Caco-2 (cell line): ENCODE data around the gene DIAPH3. TPM values are rescaled to one million over a fixed set of nuclear protein-coding genes. Genes with fewer than 3 reads are reported as not detected.

ENCODE experiments used
- BruUV-seq: library from RNA; stranded (reverse); fragments of 400-500 nt; replicated peaks from 2 replicates; lab custom pipeline; 2021; lab: Mats Ljungman, UMichigan
- CTCF ChIA-PET: fragments of 300-600 bp; sonication (Branson Sonifier 250); formaldehyde crosslinking; loops from one replicate; lab custom pipeline; 2022; ENCODE audit warnings: antibody characterized with exemption; lab: Charles Lee
- POLR2A ChIA-PET: fragments of 300-600 bp; sonication (Branson Sonifier 250); formaldehyde crosslinking; loops from one replicate; lab custom pipeline; 2022; ENCODE audit warnings: antibody characterized with exemption; lab: Charles Lee
- DNase-seq, 2 experiments: peaks; one replicate each; pipeline versions ENCODE4 v3.0.0 to v3.0.0-alpha.2; 2020 to 2022
- H3K27me3 ChIP-seq: replicated peaks from 2 replicates; pipeline ENCODE4 v1.6.0; 2011; ENCODE audit warnings: low read length; ENCODE audit not compliant: control insufficient read depth, insufficient read depth
- H3K36me3 ChIP-seq: 2 replicates; pipeline ENCODE4 v1.5.1; 2011; ENCODE audit warnings: low read length; ENCODE audit not compliant: control insufficient read depth, insufficient read depth
- H3K4me1 ChIP-seq: fragments of 250-450 bp; sonication (Bioruptor Pico); 2 replicates; pipeline ENCODE4 v1.5.1; 2020; ENCODE audit warnings: mild to moderate bottlenecking
- H3K4me3 ChIP-seq: 2 replicates; pipeline ENCODE4 v1.5.1; 2011; ENCODE audit warnings: low read depth, mild to moderate bottlenecking, control low read depth, low read length
- H3K9me3 ChIP-seq: fragments of 250-450 bp; sonication (Bioruptor Pico); 2 replicates; pipeline ENCODE4 v1.5.1; 2020; ENCODE audit warnings: mild to moderate bottlenecking, moderate library complexity
- H3K27ac Mint-ChIP-seq: one replicate; pipeline ENCODE4 v1.8.0; 2022; ENCODE audit warnings: mixed read lengths; ENCODE audit not compliant: unreplicated experiment
- H3K27me3 Mint-ChIP-seq: one replicate; pipeline ENCODE4 v1.8.0; 2022; ENCODE audit warnings: mixed read lengths; ENCODE audit not compliant: insufficient read depth, unreplicated experiment
- H3K36me3 Mint-ChIP-seq: one replicate; pipeline ENCODE4 v1.8.0; 2022; ENCODE audit warnings: mild to moderate bottlenecking, mixed read lengths; ENCODE audit not compliant: insufficient read depth, unreplicated experiment
- H3K4me1 Mint-ChIP-seq: one replicate; pipeline ENCODE4 v1.8.0; 2022; ENCODE audit warnings: low read depth, mixed read lengths; ENCODE audit not compliant: unreplicated experiment
- H3K4me3 Mint-ChIP-seq: one replicate; pipeline ENCODE4 v1.8.0; 2022; ENCODE audit warnings: mild to moderate bottlenecking, moderate library complexity, mixed read lengths; ENCODE audit not compliant: unreplicated experiment
- H3K9me3 Mint-ChIP-seq: one replicate; pipeline ENCODE4 v1.8.0; 2022; ENCODE audit warnings: mixed read lengths; ENCODE audit not compliant: unreplicated experiment
- CTCF ChIP-seq, 2 experiments: fragments of 200-600 bp in 1 of 2; IDR thresholded peaks; 1 replicate in 1 of 2; 2 replicates in 1 of 2; pipeline versions ENCODE4 v1.5.1 to v1.8.0; 2011 to 2022; ENCODE audit warnings: antibody characterized with exemption in 1 of 2, control low read depth in 1 of 2, inconsistent platforms in 1 of 2, low read depth in 1 of 2, low read length in 1 of 2, mild to moderate bottlenecking in 1 of 2, moderate library complexity in 1 of 2; ENCODE audit not compliant: insufficient read depth in 1 of 2, severe bottlenecking in 1 of 2, unreplicated experiment in 1 of 2
- intact Hi-C: fragments of 100-400 bp; cut with micrococcal nuclease; formaldehyde crosslinking; loops from one replicate; pipeline ENCODE4 v1.10.0; 2022; ENCODE audit not compliant: unreplicated experiment
- total RNA-seq: library from RNA; stranded (reverse); gene quantifications from 2 replicates; pipeline ENCODE4 v1.2.3, GENCODE V29; 2022

DIAPH3 gene
- total RNA-seq, 1 experiment from 2014 or later, result 60.6 TPM

GRCh38 chr13:59809564-59809963 lies 354.2 kb downstream of the DIAPH3 start:
- peaks cover 13% of the 10 kb centered on the region for H3K36me3 Mint-ChIP-seq
- no peak for TF ChIP-seq CTCF (IDR thresholded peaks at IDR 0.05; ENCODE audit: insufficient read depth in 1 of 2, low read depth in 1 of 2, low read length in 1 of 2, severe bottlenecking in 1 of 2, unreplicated experiment in 1 of 2)
- Histone ChIP-seq H3K36me3 (0 out of 2 replicates have a peak, but pooled peaks cover 1% of the 10 kb centered on the region), H3K4me3 (no peak overlapping the region), H3K9me3 (no peaks in the 10 kb centered on the region), H3K4me1 (no peaks in the 10 kb centered on the region), H3K27me3 (no peaks in the 10 kb centered on the region)
- no peak overlapping the region for H3K27ac Mint-ChIP-seq
- no peak overlapping the region for H3K4me3 Mint-ChIP-seq
- no peaks in the 10 kb centered on the region for H3K9me3 Mint-ChIP-seq
- H3K27me3 Mint-ChIP-seq, result no peaks in the 10 kb centered on the region
- H3K4me1 Mint-ChIP-seq, result no peaks in the 10 kb centered on the region
- intact Hi-C loops, result no loop called here
- CTCF ChIA-PET, result no interaction called here
- no TSS peak for BruUV-seq
- POLR2A ChIA-PET, result no interaction called here
- no peak for DNase-seq

GRCh38 chr13:59806801-59807200 lies 356.9 kb downstream of the DIAPH3 start:
- Mint-ChIP-seq H3K4me1 (no peaks in the 10 kb centered on the region), H3K9me3 (no peaks in the 10 kb centered on the region), H3K4me3 (no peak overlapping the region), H3K36me3 (peaks cover 11% of the 10 kb centered on the region), H3K27me3 (no peaks in the 10 kb centered on the region), H3K27ac (no peak overlapping the region)
- TF ChIP-seq CTCF (IDR thresholded peaks at IDR 0.05; ENCODE audit: insufficient read depth in 1 of 2, low read depth in 1 of 2, low read length in 1 of 2, severe bottlenecking in 1 of 2, unreplicated experiment in 1 of 2), result no peak
- ChIA-PET POLR2A (no interaction called here), CTCF (no interaction called here)
- H3K4me1 ChIP-seq, result no peaks in the 10 kb centered on the region
- H3K9me3 ChIP-seq, result no peaks in the 10 kb centered on the region
- no peaks in the 10 kb centered on the region for H3K27me3 ChIP-seq
- no TSS peak for BruUV-seq
- no peak overlapping the region for H3K4me3 ChIP-seq
- DNase-seq, result no peak
- intact Hi-C loops, result no loop called here
- 0 out of 2 replicates have a peak, but pooled peaks cover 1% of the 10 kb centered on the region for H3K36me3 ChIP-seq

GRCh38 chr13:59801107-59801880 lies 362.4 kb downstream of the DIAPH3 start:
- Histone ChIP-seq H3K9me3 (no peaks in the 10 kb centered on the region), H3K36me3 (no peaks in the 10 kb centered on the region), H3K27me3 (no peaks in the 10 kb centered on the region), H3K4me3 (no peak overlapping the region), H3K4me1 (no peaks in the 10 kb centered on the region)
- no TSS peak for BruUV-seq
- Mint-ChIP-seq H3K36me3 (peaks cover 15% of the 10 kb centered on the region), H3K27ac (no peak overlapping the region), H3K27me3 (no peaks in the 10 kb centered on the region), H3K4me3 (no peak overlapping the region), H3K9me3 (no peaks in the 10 kb centered on the region), H3K4me1 (peaks cover 6% of the 10 kb centered on the region)
- no peak for TF ChIP-seq CTCF (IDR thresholded peaks at IDR 0.05; ENCODE audit: insufficient read depth in 1 of 2, low read depth in 1 of 2, low read length in 1 of 2, severe bottlenecking in 1 of 2, unreplicated experiment in 1 of 2)
- intact Hi-C loops, result no loop called here
- POLR2A ChIA-PET, result no interaction called here
- DNase-seq, result no peak
- CTCF ChIA-PET, result no interaction called here
